Left lung (tissue), 10 donors: ENCODE measurements around the gene ENPP3. TPM values are rescaled to one million over a fixed set of nuclear protein-coding genes. Genes with fewer than 3 reads are reported as not detected.
A peak's percentile ranks its signal among the peaks of the same experiment; 100 is the strongest.

Source experiments
- ATAC-seq: fragments of 200-7000 bp; cut with Tn5 transposase; one replicate; pipeline ENCODE4 v1.9.1; 2020; ENCODE audit warnings: moderate library complexity
- DNase-seq, 4 donors: peaks; one replicate each; pipeline ENCODE4 v3.0.0-alpha.2; 2013 to 2020
- H3K27ac ChIP-seq, 2 donors: fragments of 200-600 bp; sonication (generic) in 1 of 2; one replicate each; pipeline versions ENCODE4 v1.5.0 to v1.8.0; 2020 to 2021
- H3K27me3 ChIP-seq, 2 donors: fragments of 200-600 bp; sonication (generic) in 1 of 2; one replicate each; pipeline versions ENCODE4 v1.5.0 to v1.8.0; 2020 to 2021
- H3K36me3 ChIP-seq, 2 donors: fragments of 200-600 bp; sonication (generic) in 1 of 2; one replicate each; pipeline versions ENCODE4 v1.5.0 to v1.8.0; 2020 to 2021
- H3K4me1 ChIP-seq, 2 donors: fragments of 200-600 bp; one replicate each; pipeline ENCODE4 v1.8.0; 2021
- H3K4me3 ChIP-seq, 2 donors: fragments of 200-600 bp; sonication (generic) in 1 of 2; one replicate each; pipeline versions ENCODE4 v1.5.0 to v1.8.0; 2020 to 2021; ENCODE audit warnings: mild to moderate bottlenecking in 1 of 2
- H3K9me3 ChIP-seq, 2 donors: fragments of 200-600 bp; sonication (generic) in 1 of 2; one replicate each; pipeline versions ENCODE4 v1.5.0 to v1.8.0; 2020 to 2021
- intact Hi-C, 2 donors: fragments of 100-400 bp; cut with DNase I; formaldehyde crosslinking; loops; one replicate each; pipeline versions ENCODE4 v1.11.2 to v1.14.2; 2022
- polyA plus RNA-seq, 6 donors: library from polyadenylated mRNA; unstranded; fragments of 120-200 nt; gene quantifications; one replicate each; pipeline ENCODE4 v1.2.1, GENCODE V29; 2013; ENCODE audit not compliant: insufficient read length in 6 of 6
- total RNA-seq, 2 donors: library from RNA; stranded (reverse); fragmentation: NEBNext Ultra II Directional; extraction: Animal tissue kit (Norgen Biotek cat#: 25700); gene quantifications; one replicate each; pipeline ENCODE4 v1.2.1, GENCODE V29; 2021
- TF ChIP-seq, protein P1 (sequence below), 2 donors: fragments of 200-600 bp; sonication (generic) in 1 of 2; IDR thresholded peaks; one replicate each; pipeline versions ENCODE4 v1.5.0 to v1.8.0; 2021; ENCODE audit warnings: antibody characterized with exemption in 2 of 2
- donor health status: DM: no; HTN: yes; CAD: no.
- donor health status: DM: no; HTN: no; CAD: no.

ENPP3 gene
- total and polyA plus RNA-seq, 8 donors: 0.44 to 1.5 (median 0.90) TPM

DNA sequence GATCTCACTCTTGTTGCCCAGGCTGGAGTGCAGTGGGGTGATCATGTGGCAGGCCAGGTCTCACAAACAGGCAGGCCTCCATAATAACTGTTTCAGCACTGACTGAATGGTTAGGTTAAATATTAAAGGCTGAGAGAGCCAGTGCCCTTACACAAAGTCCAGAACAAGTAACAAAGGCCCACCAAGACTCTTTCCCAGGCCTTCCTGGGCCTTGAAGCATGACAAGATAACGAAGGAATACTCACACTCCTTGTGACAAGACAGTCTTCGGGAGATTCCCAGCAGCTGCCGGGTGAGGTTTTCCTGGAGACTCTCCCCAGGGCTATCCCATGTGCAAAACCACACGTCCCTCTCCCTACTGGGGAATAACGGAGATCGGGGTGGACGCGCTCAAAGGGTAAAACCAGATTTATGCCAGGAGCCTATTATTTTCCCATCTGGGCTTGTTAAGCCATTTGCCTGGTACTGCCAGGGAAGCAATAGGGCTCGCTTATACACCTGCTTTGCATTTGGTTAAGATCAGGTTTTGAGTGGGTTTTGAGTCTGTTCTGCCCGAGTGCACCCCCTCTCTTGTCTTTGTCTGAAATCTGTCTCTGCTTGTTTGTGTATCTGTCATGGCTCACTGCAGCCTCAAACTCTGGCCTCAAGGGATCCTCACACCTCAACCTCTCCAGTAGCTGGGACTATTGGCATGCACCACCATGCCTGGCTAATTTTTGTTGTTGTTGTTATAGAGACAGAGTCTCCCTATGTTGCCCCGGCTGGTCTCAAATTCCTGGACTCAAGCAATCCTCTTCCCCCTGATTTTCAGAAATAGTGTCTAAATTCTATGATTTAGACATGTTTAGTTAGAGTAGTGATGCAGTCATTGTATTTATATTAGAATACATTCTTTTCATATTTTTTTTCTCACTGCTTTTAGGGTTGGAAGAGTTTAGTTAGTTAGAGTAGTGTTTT is 1.4 kb upstream of the ENPP3 start:
- no peaks in the 10 kb centered on the region for H3K4me1 ChIP-seq
- DNase-seq (no peak), ATAC-seq (no peak)
- H3K36me3 ChIP-seq: no peaks in the 10 kb centered on the region
- no peaks in the 10 kb centered on the region for H3K9me3 ChIP-seq
- H3K4me3 ChIP-seq: no peak overlapping the region
- no peak overlapping the region for H3K27ac ChIP-seq
- no peaks in the 10 kb centered on the region for H3K27me3 ChIP-seq
- TF ChIP-seq, protein P1, sequence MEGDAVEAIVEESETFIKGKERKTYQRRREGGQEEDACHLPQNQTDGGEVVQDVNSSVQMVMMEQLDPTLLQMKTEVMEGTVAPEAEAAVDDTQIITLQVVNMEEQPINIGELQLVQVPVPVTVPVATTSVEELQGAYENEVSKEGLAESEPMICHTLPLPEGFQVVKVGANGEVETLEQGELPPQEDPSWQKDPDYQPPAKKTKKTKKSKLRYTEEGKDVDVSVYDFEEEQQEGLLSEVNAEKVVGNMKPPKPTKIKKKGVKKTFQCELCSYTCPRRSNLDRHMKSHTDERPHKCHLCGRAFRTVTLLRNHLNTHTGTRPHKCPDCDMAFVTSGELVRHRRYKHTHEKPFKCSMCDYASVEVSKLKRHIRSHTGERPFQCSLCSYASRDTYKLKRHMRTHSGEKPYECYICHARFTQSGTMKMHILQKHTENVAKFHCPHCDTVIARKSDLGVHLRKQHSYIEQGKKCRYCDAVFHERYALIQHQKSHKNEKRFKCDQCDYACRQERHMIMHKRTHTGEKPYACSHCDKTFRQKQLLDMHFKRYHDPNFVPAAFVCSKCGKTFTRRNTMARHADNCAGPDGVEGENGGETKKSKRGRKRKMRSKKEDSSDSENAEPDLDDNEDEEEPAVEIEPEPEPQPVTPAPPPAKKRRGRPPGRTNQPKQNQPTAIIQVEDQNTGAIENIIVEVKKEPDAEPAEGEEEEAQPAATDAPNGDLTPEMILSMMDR (IDR thresholded peaks at IDR 0.05): no peak
- intact Hi-C loops: no loop called here

GRCh38 chr6:131638013-131638412 is 911 bp downstream of the ENPP3 start:
- Histone ChIP-seq H3K36me3 (no peaks in the 10 kb centered on the region), H3K9me3 (no peaks in the 10 kb centered on the region), H3K27me3 (no peaks in the 10 kb centered on the region), H3K4me3 (no peak overlapping the region), H3K27ac (no peak overlapping the region), H3K4me1 (no peaks in the 10 kb centered on the region)
- ATAC-seq: peak; percentile 22
- no peak for DNase-seq
- TF ChIP-seq, protein P1 (IDR thresholded peaks at IDR 0.05): no peak
- intact Hi-C loops: no loop called here

GRCh38 chr6:131640100-131640499 is 3.0 kb downstream of the ENPP3 start:
- DNase-seq (no peak), ATAC-seq (no peak)
- H3K9me3 ChIP-seq: no peaks in the 10 kb centered on the region
- H3K4me1 ChIP-seq: no peaks in the 10 kb centered on the region
- intact Hi-C loops: no loop called here
- TF ChIP-seq, protein P1 (IDR thresholded peaks at IDR 0.05): no peak
- H3K36me3 ChIP-seq: no peaks in the 10 kb centered on the region
- no peaks in the 10 kb centered on the region for H3K27me3 ChIP-seq
- H3K27ac ChIP-seq: no peak overlapping the region
- no peak overlapping the region for H3K4me3 ChIP-seq

DNA sequence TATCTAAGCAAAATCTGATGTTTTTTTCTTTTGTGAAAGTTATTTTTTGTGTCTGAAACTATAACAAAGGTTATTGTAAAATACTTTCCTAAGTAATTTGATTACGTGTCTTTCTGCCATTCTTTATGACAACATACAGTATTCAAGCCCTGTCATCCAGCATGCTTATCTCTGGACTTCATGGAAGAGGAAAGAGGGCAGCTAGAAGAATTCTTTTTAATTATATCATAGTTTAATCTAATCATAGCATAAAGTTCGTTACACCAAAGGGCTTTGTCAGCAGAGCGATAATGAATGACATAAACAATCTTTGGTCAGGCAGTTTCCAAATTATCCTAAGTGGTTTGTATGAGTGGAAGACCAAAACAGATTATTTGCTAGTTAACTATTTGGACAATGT is 3.5 kb downstream of the ENPP3 start:
- Histone ChIP-seq H3K9me3 (no peaks in the 10 kb centered on the region), H3K4me1 (no peaks in the 10 kb centered on the region), H3K36me3 (no peaks in the 10 kb centered on the region), H3K27me3 (no peaks in the 10 kb centered on the region), H3K4me3 (no peak overlapping the region), H3K27ac (no peak overlapping the region)
- intact Hi-C loops: no loop called here
- TF ChIP-seq, protein P1 (IDR thresholded peaks at IDR 0.05): no peak
- ATAC-seq (no peak), DNase-seq (no peak)

DNA sequence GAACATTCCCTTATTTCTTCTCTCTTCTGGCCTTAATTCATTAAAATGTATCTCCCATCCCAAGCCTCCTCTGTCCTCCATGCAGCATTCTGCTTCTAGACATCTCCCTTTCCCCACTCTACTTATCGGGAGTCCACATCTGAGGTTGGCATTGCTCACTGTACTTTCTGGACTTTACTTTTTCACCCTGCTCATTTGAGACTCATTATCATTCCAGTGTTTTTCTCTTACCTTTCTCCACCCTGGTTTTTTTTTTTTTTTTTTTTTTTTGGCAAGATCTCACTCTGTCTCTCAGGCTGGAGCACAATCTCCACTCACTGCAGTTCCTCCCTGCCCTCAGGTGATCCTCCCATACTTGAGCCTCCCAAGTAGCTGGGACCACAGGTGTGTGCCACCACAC is 4.5 kb downstream of the ENPP3 start:
- Histone ChIP-seq H3K4me1 (no peaks in the 10 kb centered on the region), H3K27ac (no peak overlapping the region), H3K4me3 (no peak overlapping the region), H3K9me3 (no peaks in the 10 kb centered on the region), H3K27me3 (no peaks in the 10 kb centered on the region), H3K36me3 (no peaks in the 10 kb centered on the region)
- ATAC-seq (no peak), DNase-seq (no peak)
- intact Hi-C loops: no loop called here
- TF ChIP-seq, protein P1 (IDR thresholded peaks at IDR 0.05): no peak
